ENCODE measurements around the gene AMFR. TPM values are rescaled to one million over a fixed set of nuclear protein-coding genes. Genes with fewer than 3 reads are reported as not detected.

The AMFR gene
- total RNA-seq, 2 donors from 2014 or later = 64.8 to 102 TPM

DNA sequence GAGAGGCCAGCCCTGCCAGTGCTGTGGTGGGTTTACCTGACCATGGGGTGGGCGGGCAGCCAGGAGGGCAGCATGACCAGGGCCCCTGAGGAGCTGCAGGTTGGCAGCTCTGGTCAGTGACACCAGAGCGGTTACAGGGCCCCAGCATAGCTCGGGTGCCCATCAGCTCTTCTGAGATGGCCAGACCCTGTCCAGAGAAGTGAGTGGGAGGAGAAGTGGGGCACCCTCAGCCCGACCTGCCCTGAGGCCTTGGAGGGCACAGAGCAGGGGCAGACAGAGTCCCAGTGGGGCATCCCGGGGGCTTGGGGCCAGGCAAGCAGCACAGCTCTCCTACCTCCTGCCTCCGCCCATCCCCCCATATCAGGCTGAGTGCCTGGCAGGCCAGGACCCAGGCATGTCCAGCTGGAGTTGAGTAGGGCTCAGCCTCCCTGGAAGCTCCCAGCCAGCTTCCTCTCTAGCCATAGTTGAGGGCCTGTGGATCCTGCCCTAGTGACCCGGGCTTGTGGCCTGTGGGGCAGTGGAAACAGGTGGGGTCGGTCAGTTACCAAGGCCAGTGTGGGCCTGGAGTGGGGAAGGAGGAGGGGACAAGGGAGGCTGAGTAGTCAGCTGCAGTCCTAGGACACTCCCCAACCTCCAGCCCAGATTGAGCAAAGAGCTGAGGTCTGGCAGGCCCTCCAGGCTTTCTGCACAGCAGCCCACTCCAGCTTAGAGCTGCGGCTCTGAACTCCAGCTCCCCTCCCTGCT lies 83.5 kb downstream of the AMFR start:
- peaks cover 3% of the 10 kb centered on the region for H3K36me3 Mint-ChIP-seq (ENCODE audit: low read depth)
- H3K4me3 Mint-ChIP-seq = no peak overlapping the region
- DNase-seq = no peak
- H3K27me3 Mint-ChIP-seq = no peaks in the 10 kb centered on the region
- H3K4me1 Mint-ChIP-seq = no peaks in the 10 kb centered on the region
- H3K27ac Mint-ChIP-seq = no peak overlapping the region
- no peak for ATAC-seq
- H3K9me3 ChIP-seq (ENCODE audit: control insufficient read depth, low read length, poor library complexity, severe bottlenecking) = no peaks in the 10 kb centered on the region

DNA sequence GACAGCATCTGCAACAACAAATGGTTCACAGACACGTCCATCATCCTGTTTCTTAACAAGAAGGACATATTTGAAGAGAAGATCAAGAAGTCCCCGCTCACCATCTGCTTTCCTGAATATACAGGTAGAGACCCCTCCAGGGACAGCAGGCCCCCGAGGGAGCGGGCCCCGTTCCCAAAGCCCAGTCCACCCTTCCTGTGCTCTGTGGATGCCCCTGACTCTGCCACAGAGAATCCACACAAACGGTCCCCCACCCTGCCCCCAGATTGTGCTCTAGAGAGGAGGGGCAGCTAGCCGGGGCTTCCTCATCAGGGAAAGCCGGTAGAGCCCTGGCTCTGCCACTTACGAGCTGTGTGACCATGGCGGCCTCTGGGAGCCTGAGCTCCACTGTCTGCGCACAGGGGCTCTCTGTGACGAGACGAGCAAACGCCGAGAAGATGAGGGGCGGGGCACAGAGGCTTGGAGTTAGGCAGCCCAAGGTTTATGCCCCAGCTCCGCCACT lies 84.4 kb downstream of the AMFR start:
- Mint-ChIP-seq H3K27me3 (no peaks in the 10 kb centered on the region), H3K4me1 (no peaks in the 10 kb centered on the region), H3K27ac (no peak overlapping the region), H3K4me3 (no peak overlapping the region), H3K36me3 (ENCODE audit: low read depth) (peaks cover 3% of the 10 kb centered on the region)
- no peak for DNase-seq
- no peak for ATAC-seq
- H3K9me3 ChIP-seq (ENCODE audit: control insufficient read depth, low read length, poor library complexity, severe bottlenecking) = no peaks in the 10 kb centered on the region

DNA sequence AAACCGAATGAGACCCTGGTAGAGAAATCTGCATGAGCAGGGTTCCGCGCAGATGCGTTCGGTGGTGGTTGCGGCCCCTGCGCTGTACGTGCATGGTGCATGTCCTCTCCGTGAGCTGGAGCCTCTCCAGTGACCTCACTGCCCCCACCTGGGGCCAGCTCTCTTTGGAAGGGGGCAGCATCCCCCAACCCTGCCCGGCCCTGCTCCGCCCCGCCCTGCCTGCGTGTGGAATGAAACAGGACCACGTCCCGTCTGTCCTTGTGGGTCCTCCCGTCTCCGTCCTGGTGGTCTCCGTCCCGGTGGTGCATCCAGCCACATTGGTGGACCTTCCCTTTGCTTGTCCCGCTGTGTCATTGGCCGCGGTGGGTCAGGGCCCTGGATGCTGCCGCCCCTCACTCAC lies 84.9 kb downstream of the AMFR start:
- H3K27me3 Mint-ChIP-seq = no peaks in the 10 kb centered on the region
- DNase-seq (no peak), ATAC-seq (no peak)
- H3K4me1 Mint-ChIP-seq = no peaks in the 10 kb centered on the region
- H3K27ac Mint-ChIP-seq = no peak overlapping the region
- H3K9me3 ChIP-seq (ENCODE audit: control insufficient read depth, low read length, poor library complexity, severe bottlenecking) = no peaks in the 10 kb centered on the region
- peaks cover 3% of the 10 kb centered on the region for H3K36me3 Mint-ChIP-seq (ENCODE audit: low read depth)
- H3K4me3 Mint-ChIP-seq = no peak overlapping the region

DNA sequence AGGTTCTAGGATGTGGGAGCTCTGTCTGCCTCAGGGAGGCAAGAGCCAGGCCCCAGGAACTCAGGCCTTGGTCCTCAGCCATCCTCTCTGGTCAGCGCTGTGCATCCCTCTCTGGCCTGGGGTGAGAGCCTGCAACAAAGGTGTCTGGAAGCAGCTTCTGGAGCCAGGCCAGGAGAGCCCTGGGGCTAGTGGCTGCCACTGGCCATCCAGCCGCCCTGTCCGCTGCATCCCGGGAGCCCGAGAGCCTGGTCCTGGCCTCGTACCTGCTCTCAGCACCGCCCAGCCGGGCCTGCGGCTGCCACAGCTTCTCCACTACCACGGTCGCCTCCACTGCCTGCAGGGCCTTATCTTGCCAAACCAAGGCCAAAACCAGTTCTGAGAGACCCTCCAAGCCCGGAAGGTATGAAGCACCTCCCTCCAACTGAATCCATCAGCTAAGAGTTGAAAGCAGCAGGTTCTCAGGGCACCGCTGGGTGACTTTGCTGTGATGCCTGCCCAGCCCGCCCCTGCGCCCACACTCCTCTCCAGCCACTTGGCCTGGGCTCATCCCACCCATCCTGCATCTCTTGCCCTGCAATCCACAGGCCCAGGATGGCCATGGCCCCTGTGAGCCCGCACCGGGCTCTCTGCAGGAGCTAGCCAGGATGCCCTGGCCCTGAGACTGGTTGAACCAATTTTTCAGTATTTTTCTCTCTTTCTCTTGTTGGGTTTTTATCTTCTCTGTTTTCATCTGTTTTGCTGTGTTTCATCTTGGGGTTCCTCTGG lies 85.7 kb downstream of the AMFR start:
- no peak for DNase-seq
- Mint-ChIP-seq H3K4me1 (no peaks in the 10 kb centered on the region), H3K36me3 (ENCODE audit: low read depth) (peaks cover 3% of the 10 kb centered on the region), H3K27ac (no peak overlapping the region), H3K4me3 (no peak overlapping the region), H3K27me3 (no peaks in the 10 kb centered on the region)
- H3K9me3 ChIP-seq (ENCODE audit: control insufficient read depth, low read length, poor library complexity, severe bottlenecking) = no peaks in the 10 kb centered on the region
- no peak for ATAC-seq

DNA sequence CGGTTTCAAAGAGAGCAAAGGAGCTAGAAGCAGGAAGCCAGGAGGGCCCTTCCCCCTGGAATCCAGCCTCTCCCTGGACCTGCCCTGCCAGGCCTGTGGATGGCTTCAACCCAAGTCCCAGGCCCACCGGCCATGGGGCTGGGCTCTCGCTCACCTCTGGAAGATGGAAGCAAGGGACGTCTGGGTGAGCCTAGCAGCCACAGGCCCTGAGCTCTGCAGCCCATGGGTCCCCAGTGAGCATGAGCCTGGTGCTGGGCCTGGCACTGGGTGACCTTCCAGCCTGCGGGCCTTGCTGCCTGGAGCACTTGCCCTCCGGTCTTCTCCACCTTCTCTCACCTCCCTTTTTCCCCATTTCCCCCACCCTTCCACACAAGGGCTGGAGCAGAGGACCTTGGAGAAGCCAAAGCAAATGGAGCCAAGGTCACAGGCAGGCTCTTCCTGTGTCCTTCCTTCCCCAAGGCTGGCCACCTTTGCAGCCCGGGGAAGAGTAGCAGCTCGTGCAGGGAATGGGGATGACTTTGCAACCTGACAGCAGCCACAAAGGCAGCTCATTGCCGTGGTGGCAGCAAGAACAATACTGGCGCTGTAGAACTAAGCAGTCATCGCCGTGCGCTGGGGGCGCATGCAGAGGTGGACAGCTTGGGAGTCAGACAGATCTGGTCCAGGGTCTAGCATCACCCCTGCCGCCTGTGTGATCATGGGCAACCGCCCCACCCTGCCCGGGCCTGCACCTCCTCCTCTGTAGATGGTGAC lies 86.6 kb downstream of the AMFR start:
- DNase-seq = no peak
- Mint-ChIP-seq H3K27ac (no peak overlapping the region), H3K27me3 (no peaks in the 10 kb centered on the region)

DNA sequence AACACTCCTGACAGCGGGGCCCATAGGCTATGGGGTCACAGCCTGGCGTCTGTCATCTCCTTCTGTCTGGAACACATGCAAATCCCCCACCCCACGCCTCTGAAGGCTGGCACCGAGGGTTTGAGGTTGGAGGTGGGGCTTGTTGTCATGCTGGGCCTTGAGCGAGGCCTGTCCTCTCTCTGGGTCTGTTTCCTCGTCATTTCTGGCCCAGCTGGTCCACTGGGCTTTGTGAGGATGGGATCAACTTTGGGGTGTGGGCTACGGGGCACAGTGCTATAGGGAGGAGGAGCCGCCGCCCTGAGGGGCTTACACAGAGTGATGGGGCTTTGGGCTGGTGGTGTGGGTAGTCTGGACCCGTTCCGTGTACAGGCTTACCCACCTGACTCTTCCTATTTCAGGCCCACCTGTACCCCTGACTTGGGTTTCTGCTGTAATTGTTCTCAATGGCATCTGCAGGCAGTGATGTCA lies 87.5 kb downstream of the AMFR start:
- DNase-seq (no peak), ATAC-seq (no peak)
- peaks cover 3% of the 10 kb centered on the region for H3K36me3 Mint-ChIP-seq (ENCODE audit: low read depth)
- H3K4me1 Mint-ChIP-seq = no peaks in the 10 kb centered on the region
- H3K27me3 Mint-ChIP-seq = no peaks in the 10 kb centered on the region
- H3K27ac Mint-ChIP-seq = no peak overlapping the region
- H3K4me3 Mint-ChIP-seq = no peak overlapping the region
- no peaks in the 10 kb centered on the region for H3K9me3 ChIP-seq (ENCODE audit: control insufficient read depth, low read length, poor library complexity, severe bottlenecking)

More for the DNA sequence above, 86.6 kb downstream of the AMFR start:
- H3K9me3 ChIP-seq (ENCODE audit: control insufficient read depth, low read length, poor library complexity, severe bottlenecking) = no peaks in the 10 kb centered on the region
- no peak overlapping the region for H3K4me3 Mint-ChIP-seq
- H3K4me1 Mint-ChIP-seq = no peaks in the 10 kb centered on the region
- peaks cover 3% of the 10 kb centered on the region for H3K36me3 Mint-ChIP-seq (ENCODE audit: low read depth)
- no peak for ATAC-seq

DNA sequence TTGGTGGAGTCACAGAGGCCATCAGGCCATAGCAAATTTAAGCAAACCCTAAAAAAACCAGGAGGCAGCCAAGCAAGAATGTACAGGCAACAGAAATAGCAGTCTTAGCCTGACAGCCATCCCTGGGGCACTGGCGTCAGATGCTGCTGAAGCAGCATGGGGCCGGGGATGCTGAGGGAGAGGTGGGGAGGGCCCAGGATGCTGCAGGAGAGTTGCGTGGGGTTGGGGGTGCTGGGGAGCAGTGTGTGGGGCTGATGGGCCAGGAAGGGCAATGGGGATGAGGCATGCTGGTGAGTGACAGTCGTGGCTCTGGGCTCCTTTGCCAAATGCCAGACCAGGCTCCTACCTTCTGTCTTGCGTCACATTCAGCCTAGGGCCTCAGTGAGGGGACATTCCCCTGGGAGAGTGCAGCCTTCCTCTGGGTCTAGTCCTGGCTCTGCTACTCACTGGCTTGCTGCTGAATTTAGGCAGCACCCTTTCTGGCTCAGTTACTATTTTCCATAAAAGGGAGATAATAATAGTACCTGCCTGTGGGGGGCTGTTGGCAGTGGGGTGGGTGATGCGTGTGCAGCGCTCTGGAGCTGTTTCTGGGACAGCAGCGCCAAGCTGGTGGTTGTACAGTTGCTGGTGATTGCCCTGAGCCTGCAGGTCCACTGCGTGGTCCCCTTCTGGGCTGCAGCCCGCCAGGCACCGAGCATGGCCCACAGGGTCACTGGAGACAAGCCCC lies 88.1 kb downstream of the AMFR start:
- Mint-ChIP-seq H3K36me3 (ENCODE audit: low read depth) (peaks cover 4% of the 10 kb centered on the region), H3K27ac (no peak overlapping the region), H3K27me3 (no peaks in the 10 kb centered on the region), H3K4me3 (no peak overlapping the region), H3K4me1 (peaks cover 2% of the 10 kb centered on the region)
- H3K9me3 ChIP-seq (ENCODE audit: control insufficient read depth, low read length, poor library complexity, severe bottlenecking) = no peaks in the 10 kb centered on the region
- ATAC-seq (no peak), DNase-seq (no peak)

DNA sequence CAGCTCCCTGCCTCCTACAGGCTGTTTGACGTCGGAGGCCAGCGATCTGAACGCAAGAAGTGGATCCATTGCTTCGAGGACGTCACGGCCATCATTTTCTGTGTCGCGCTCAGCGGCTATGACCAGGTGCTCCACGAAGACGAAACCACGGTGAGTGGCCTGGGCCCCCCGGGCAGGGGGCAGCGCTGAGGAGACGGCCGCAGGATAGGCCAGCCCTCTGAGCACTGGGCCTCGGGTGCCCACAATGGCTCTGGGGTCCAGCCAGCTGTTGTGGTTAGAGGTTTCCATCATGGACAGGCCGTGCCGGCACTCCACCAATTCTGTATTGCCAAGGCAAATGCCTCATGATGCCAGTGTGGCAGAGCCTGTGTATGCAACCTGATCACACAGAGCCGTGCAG lies 88.6 kb downstream of the AMFR start:
- peaks cover 3% of the 10 kb centered on the region for H3K4me1 Mint-ChIP-seq
- ATAC-seq = no peak
- no peaks in the 10 kb centered on the region for H3K27me3 Mint-ChIP-seq
- H3K36me3 Mint-ChIP-seq (ENCODE audit: low read depth) = peaks cover 6% of the 10 kb centered on the region
- no peak overlapping the region for H3K27ac Mint-ChIP-seq
- no peaks in the 10 kb centered on the region for H3K9me3 ChIP-seq (ENCODE audit: control insufficient read depth, low read length, poor library complexity, severe bottlenecking)
- no peak for DNase-seq
- no peak overlapping the region for H3K4me3 Mint-ChIP-seq

DNA sequence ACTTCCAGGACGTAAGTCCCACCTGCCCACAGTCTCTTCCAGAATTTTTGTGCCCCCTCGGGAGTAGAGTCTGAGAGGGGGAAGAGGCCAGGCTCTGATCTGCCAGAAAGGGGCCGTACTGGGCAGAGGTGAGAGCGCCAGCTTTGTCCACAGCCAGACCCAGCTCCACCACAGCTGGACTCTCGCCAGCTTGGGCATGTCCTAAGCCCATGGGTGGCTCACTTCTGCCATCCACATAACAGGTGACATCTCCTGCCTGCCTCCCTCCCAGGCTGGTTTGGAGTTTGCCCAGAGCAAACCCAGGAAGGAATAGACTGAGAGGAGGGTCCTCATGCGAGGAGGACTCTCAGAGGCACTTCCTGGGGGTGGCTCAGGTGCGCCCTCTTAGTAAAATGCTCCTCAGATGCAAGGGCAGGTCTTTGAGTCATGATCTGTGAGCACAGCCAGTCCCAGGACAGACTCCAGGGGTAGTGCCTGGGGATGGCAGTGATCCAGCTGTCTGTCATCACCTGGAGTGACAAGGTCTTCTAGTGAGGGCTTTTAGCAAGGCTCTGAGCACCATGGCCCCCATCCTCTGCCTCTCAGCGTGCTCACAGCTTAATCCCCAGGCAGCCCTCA lies 89.2 kb downstream of the AMFR start:
- H3K9me3 ChIP-seq (ENCODE audit: control insufficient read depth, low read length, poor library complexity, severe bottlenecking) = no peaks in the 10 kb centered on the region
- Mint-ChIP-seq H3K36me3 (ENCODE audit: low read depth) (peaks cover 6% of the 10 kb centered on the region), H3K27me3 (no peaks in the 10 kb centered on the region), H3K27ac (no peak overlapping the region), H3K4me1 (peaks cover 3% of the 10 kb centered on the region), H3K4me3 (no peak overlapping the region)
- no peak for DNase-seq
- no peak for ATAC-seq

DNA sequence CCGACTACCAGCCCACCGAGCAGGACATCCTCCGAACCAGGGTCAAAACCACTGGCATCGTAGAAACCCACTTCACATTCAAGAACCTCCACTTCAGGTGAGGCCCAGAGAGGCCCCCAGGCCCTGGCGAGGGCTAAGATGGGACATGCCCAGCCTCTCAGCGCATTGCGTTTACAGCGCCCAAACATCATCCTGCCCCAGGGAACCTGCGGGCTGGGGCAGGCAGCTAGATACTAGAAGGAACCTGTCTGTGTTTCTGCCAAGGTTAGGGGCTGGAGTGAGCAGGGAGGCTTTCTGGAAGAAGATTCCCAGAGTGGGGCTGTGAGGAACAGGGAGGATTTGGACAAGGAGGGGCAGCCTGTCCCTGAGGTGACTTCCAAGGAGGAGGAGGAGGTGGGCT lies 90.6 kb downstream of the AMFR start:
- H3K9me3 ChIP-seq (ENCODE audit: control insufficient read depth, low read length, poor library complexity, severe bottlenecking) = no peaks in the 10 kb centered on the region
- DNase-seq (no peak), ATAC-seq (no peak)
- H3K4me1 Mint-ChIP-seq = peaks cover 3% of the 10 kb centered on the region
- no peaks in the 10 kb centered on the region for H3K27me3 Mint-ChIP-seq
- peaks cover 3% of the 10 kb centered on the region for H3K36me3 Mint-ChIP-seq (ENCODE audit: low read depth)
- no peak overlapping the region for H3K27ac Mint-ChIP-seq
- no peak overlapping the region for H3K4me3 Mint-ChIP-seq

DNA sequence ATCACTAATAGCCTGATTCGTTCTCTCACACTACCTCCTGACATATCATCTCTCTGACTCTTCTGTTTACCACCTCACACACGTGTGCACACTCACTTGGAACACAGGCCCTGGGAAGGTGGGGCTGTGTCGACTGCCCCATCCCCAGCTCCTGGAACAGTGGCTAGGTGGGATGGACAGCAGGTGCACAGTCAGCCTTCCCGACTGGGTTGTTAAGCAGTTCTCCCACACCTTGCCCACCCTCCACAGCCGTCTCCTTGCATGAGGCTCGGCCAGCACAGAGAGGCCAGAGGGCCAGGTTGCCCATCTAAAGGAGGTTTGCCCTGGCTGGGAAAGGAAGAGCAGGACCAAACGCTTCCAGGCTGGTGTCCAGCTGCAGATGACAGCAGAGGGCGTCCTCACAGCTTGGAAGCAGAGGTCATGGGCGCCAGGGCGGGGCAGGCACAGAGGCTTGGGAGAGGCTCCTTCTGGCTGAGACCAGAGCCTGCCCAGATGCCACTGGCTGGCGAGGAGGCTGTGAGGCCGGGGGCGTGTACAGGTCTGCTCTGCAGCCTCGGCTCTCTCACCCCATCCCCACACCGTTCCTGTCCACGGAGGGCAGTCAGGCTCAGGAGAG lies 92.8 kb downstream of the AMFR start:
- H3K36me3 Mint-ChIP-seq (ENCODE audit: low read depth) = peaks cover 3% of the 10 kb centered on the region
- no peaks in the 10 kb centered on the region for H3K27me3 Mint-ChIP-seq
- H3K27ac Mint-ChIP-seq = peak overlapping the region; percentile 65
- H3K4me1 Mint-ChIP-seq = peaks cover 3% of the 10 kb centered on the region
- H3K9me3 ChIP-seq (ENCODE audit: control insufficient read depth, low read length, poor library complexity, severe bottlenecking) = no peaks in the 10 kb centered on the region
- no peak overlapping the region for H3K4me3 Mint-ChIP-seq
- ATAC-seq = no peak
- DNase-seq = no peak

DNA sequence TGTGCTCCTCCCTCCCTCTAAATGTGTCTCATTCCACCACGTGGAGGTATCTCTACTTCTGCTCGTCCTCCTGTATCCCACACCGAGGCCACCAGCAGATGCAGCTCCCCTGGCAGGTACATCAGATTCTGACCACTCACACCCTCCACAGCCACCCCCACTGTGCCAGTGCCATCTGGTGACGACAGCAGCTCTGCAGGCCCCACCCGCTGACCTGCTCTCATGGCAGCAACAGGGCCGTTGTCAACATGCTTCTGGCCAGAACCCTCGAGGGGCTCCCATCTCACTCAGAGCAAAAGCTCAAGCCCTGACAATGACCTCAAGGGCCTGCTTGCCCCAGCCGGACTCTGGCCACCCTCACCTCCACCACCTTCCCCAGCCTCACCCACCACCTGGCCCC lies 93.4 kb downstream of the AMFR start:
- no peaks in the 10 kb centered on the region for H3K9me3 ChIP-seq (ENCODE audit: control insufficient read depth, low read length, poor library complexity, severe bottlenecking)
- ATAC-seq (no peak), DNase-seq (no peak)
- Mint-ChIP-seq H3K4me3 (no peak overlapping the region), H3K27ac (peak overlapping the region; percentile 65), H3K27me3 (no peaks in the 10 kb centered on the region), H3K4me1 (peaks cover 3% of the 10 kb centered on the region), H3K36me3 (ENCODE audit: low read depth) (peaks cover 3% of the 10 kb centered on the region)

Measured in T-helper 17 cell (primary cell).